GM19452 (cell line): ENCODE data around the gene COLQ.

Experiments
- ATAC-seq: cut with Tn5 transposase; IDR thresholded peaks from one replicate; pipeline ENCODE4 v1.9.1; 2021; ENCODE audit not compliant: unreplicated experiment

Gene COLQ

DNA sequence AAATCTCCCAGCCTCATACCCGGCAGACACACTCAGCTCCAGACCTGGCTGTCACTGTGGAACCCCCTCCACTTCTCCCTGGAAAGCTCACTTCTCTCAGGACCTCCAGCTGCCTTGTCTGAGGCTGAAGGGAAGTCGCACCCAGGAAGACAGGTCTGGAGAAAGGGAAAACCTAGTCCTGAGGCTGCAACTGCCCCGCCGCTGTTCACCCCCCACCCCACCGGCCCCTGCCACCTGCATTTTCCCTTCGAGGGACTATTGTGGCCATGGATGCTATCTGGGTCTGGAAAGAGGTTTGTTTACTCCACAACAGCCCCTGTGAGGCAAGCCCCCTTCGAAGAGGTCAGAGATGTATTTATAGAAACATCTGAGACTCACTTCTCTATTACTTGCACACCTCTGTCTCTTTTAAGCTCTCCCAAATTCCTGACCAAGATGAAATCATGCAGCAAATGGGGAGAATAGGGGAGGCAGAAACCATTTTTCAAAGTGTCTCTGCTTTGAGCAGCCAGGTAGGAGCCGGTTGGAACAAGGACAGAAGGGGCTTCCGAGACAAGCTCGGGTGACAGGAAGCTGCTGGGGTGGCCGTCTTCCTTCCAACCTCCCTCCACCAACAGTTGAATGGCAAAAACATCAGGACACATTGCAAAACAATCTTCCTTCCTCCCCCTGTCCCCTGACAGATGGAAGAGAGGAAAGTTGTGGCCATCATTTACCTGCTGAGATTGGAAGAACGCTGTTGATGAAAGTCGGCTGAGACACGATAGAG lies 518 bp downstream of the COLQ start:
- no peak for ATAC-seq

DNA sequence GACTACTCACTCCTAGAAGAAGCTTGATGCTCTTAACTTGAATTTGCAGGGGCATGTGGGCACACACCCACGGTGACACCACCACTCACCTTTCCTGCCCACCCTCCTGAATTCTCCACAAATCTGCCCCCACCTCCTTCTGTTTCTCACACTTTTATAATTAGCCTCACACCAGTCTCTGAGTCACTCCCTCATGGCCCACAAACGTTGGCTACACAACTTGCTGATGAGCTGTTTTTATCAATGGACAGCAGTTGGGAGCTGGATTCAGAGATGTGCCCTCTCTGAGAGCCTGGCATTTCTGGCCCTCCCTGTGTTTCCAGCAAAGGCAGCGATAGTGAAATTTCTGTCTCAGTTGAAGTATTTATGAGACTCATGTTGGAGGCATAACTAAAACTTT lies 1.3 kb downstream of the COLQ start:
- no peak for ATAC-seq

DNA sequence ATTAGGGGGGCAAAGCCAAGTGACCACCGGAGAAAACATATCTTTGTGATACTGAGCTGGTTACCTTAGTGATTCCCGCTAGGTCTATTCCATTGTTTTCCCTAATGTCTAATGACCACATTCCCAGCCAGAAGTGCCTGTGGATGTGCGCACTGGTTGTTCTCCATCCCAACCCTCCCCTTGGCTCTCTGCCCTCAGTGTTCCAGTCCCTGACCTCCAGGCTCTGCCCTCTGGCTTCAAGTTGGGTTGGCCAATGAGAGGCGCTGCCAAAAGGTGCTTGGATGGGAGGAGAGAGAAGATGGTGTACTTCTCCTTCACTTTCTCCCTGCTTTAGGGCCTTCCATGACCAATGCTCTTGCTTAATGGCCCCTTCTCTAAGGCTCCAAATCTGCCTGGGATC lies 2.4 kb downstream of the COLQ start:
- no peak for ATAC-seq

DNA sequence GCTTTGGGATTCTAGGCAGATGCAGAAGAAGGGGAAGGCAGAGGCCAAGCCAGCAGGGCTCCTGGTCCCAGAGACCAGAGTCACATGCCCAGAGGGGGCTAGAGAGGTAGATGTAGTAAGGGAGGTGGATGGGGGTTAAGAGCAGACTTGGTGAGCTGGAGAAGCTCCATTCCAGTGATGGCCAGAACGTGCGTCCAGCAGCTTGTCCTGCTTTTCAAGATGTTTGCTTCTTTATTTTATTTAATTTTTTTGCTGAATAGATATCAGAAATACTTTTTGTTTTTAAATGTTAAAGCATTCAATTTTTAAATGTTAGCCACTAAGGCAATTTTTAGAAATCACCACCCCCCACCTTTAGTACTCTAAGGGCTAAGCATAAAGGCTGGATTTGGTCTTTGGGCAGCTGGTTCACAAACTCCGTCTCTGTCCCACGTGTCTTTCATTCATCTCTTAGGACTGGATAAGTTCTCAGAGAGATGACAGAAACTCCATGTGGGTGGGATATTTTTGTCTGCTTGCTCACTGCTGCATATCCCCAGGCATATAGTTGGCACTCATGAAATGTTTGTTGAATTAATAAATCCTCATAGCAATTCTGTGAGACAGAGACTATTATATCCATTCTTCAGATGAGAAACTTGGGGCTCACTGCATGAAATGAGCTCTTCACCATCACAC lies 6.7 kb downstream of the COLQ start:
- no peak for ATAC-seq

DNA sequence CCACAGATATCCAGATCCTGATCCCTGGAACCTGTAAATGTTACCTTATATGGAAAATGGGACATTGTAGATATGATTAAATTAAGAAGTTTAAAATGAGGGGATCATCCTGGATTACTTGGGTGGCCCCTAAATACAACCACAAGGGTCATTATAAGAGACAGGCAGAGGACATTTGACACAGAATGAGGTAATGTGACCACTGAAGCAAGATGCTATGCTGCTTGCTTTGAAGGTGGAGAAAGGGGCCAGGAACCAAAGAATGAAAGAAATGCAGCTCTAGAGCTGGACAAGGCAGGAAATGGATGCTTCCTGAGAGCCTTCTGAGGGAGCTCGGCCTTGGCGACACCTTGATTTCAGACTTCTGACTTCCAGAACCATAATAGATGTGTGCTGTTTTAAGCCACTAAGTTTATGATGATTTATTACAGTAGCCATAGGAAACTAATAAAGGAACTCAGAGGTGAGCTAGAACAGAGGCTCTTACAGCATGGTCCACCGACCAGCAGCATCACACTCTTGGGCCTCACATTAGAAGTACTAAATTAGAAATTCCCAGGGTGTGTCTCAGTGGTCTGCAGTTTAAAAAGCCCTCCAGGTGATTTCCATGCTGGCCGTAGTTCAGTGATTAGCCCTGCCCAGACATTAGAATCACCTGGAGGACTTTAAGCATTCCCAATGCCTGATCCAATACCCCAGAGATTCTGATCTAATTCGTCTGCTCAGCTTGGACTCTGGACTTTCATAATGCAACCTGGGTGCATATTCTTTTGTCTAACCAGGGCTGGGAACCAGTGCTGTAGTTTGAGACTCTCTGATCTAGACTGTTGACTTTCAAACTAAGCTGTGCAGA lies 7.5 kb downstream of the COLQ start:
- no peak for ATAC-seq

DNA sequence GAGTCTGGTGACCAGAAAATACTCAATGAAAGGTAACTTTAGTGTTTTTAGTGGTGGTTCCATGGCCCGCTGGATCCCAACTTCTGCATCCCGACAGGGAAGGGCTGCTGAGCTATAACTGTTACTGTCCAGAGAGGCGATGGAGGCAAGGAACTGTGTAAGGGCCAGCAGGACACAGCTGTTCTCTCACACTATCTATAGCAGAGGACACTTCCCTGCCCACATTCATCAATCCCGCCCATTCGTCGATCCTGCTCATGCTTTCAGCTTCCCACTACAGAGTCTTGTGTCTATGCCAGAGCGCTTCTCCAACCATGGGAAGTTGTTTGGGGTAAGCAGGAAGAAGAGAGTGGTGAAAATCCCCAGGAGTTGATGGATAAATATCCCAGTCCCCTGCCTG lies 8.4 kb downstream of the COLQ start:
- ATAC-seq, result no peak

DNA sequence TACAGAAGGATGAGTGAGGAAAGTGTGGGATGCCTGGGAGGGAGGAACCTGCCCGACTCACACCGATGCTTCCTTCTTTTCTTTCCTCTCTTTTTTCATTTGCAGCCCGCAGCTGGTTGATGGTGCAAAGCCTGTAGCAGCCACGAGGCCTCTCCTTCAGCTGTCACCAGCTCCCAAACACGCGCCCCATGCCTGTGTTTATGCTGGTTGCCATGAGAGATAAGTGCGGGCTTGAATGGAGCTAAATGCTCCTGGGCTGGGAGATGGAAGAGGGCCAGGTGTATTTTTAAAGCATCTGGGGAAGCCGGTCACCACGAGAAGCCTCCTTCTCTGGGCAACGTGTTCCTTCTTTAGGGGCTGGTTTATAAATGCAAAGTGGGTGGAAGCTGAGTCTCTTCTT lies 9.3 kb downstream of the COLQ start:
- no peak for ATAC-seq

DNA sequence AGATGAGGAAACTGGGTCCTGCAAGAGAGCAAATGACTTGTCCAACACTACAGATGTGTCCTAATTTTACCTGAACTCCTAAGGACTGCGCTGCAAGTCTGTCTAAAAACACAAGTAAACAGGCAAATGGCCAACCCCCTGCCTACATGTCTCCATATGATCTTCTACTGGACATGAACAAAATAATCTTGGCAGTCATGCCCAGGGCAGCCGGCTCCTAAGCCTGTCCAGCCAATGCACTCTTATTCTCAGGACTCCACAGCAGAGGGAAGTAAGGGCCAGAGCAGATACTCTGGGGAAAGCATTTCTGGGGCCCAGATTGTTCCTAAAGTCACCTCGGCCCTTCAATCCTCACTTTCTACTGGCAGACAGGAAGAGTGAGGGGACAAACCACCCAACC lies 10.3 kb downstream of the COLQ start:
- no peak for ATAC-seq

DNA sequence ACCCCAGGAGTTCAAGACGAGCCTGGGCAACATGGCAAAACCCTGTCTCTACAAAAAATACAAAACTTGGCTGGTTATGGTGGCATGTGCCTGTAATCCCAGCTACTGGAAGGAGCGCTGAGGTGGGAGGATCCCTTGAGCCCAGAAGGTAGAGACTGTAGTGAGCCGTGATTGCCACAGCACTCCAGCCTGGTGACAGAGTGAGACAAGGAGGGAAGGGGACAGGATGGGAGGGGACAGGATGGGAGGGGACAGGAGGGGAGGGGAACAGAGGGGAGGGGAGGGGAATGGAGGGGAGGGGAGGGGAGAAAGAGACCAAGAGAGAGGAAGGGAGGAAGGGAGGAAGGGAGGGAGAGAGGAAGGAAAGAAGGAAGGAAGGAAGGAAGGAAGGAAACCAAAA lies 11.0 kb downstream of the COLQ start:
- ATAC-seq, result no peak

DNA sequence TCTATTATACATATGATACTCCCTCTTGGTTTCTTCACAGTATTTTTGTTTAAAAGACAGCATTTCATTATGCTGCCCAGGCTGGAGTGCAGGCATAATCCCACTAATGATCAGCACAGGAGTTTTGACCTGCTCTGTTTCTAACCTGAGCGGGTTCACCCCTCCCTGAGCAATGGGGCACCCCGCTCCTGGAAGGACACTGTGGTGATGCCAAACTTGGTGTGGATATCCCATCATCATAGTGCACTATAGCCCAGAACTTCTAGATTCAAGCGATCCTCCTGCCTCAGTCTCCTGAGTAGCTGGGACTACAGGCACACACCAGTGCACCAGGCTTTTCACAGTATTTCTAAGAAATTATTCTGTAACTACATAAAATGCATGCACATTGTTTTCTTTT lies 14.9 kb downstream of the COLQ start:
- ATAC-seq, result no peak

DNA sequence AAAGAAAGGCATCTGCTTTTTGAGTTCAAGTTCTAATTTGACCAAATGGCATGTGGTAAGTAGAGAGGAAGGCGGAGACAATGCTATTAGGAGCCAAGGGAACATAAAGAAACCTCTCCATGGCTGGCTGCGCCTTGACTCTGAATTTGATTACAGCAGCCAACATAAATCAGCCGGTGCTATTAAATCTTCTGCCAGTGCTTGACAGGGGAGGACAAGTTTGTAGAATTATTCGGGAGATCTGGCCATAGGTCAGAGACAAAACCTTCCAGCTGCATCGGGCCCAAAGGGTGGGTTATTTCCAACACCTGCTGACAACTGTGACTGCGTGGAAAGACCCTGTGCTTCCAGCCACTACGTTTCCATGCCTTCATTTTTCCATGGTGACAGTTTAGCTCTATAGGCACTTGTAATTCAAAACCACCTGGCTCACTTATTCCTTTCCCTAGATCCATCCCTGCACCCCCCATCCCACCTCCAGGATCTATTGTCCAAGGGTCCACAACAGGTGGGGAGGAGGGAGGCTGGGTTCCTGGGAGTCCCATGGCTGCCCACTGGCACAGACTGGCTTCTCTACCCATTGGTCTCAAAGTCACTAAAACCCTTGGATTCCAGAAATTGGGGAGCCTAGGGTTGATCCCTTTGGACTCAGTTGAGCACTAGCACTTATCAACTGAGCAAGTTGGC lies 15.9 kb downstream of the COLQ start:
- ATAC-seq, result no peak

DNA sequence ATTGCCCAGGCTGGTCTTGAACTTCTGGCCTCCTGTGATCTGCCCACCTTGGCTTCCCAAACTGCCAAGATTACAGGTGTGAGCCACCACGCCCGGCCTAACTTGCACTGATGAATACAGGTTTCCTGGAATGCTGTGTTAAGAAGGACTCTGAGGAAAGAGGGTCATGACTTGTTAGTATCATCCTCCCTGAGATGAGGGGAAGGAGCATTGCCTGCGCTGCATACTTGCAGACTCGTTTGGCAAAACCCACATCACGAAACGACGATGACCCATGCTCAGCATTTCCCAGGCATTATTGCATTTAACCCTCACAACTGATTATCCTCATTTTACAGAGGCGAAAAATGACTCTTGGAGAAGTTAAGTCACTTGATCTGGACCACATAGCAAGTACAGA lies 18.9 kb downstream of the COLQ start:
- no peak for ATAC-seq

DNA sequence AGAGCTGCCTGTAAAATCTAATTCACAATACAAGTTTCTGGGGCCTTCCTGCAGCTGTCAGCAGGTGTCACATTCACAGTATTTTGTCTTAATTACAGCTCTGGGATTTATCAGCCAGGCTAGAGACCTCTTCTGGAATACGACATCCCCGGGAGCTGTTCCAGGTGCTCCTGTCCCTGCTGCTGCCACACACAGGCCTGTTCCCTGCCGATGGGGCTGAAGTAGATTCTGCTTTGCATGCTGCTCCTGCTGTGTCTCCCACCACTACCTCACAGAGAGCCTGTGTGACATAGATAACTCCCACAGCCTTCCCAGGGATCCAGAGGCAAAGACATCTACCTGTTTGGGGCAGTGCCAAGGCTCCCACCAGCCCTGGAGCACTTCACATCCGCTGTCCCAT lies 20.4 kb downstream of the COLQ start:
- ATAC-seq, result no peak

DNA sequence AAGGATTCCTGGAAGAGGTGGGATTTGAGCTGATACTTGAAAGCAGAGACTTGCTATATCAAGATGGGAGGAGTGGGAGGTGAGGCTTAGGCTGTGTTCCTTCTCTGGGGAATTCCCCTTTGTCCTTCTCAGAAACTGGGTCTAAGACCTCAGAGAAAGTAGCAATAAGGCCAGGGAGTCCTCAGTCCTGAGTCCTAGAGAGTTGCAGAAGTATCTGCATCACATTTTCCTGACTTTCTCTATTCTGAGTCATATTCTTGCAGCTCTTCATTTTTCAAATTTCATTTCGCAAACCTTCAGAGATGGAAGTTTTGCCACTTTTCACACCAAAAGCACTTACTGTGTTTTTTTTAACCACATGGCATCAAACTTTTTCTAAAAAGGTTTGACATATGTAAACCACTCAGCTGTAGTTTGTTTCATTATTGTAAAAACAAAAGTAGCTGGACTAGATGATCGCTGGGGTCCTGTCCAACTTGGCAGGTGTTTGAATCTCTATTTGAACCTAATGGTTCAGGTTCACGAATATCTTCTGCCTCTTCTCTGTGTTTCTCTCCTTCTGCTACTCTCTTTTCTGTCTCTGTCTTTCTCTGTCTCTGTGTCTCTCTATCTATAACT lies 21.3 kb downstream of the COLQ start:
- ATAC-seq, result no peak

DNA sequence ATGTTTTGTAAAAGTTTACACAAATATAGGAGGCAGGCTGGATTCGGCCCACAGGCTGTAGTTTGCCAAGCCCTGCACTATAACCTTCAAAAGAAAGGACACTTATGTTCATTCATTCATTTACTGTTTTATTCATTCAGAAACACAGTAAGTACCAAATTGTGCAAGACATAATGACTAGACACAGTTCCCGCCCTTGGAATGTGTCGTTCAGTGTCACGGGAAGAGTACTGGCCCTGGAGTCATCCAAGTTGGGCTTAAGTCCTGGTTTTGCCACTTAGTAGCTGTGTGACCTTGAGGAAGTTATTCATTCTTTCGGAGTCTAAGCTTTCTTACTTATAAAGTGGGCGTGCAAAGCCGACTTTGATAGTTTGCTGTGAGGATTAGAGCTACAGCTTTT lies 22.0 kb downstream of the COLQ start:
- no peak for ATAC-seq

DNA sequence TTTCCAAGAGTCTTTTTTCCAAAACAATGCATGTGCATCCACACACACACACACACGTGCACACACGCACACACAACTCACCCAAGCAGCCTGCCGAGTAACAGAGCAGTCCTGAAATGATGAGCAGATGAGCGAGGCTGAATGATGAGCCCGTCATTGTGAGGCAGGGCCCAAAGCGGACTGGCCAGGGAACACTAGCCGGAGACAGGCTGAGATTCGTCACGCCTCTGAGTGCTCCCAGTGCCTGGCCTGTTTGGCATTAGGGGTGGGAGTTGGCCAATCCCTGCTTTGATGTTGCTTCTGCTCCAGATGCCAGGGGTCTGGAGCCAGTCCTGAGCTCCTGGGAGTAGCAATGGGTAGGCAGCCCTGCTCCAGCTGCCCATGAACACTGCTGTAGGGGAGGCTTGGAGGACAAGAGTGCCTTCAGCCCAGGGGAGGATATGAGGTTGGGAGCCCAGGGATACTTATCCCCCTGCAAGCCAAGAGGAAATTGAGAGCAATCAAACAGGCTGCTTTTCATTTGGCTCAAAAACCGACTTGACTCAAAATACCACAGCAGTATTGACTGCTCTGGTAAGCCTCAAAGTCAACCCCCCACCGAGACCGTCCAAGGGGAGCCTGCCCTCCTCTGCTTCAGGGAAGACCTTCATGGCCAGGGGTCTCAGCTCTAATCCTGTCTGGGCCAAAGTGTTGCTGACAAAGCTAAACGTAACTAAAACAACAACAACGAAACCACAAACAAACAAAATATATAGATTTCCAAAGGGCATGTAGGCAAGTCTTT lies 22.9 kb downstream of the COLQ start:
- ATAC-seq, result no peak

DNA sequence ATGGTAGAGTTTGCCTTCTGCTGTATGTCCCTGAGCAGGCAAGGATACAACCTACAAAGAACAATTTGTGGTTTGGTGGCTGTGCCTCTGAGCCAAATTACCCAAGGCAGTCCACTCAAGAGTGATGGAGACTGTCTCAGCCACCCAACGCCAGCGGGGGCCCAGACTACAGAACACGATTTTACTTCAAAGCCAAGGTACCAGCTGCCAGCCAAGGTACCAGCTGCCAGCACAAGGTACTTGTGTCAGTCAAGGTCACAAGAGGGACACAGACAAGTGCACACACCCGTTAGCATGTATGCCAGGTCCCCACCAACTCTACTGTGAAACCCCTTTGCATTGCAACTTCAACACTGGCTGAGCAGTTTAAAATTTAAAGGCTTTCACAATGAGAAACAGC lies 23.5 kb downstream of the COLQ start:
- ATAC-seq, result no peak

DNA sequence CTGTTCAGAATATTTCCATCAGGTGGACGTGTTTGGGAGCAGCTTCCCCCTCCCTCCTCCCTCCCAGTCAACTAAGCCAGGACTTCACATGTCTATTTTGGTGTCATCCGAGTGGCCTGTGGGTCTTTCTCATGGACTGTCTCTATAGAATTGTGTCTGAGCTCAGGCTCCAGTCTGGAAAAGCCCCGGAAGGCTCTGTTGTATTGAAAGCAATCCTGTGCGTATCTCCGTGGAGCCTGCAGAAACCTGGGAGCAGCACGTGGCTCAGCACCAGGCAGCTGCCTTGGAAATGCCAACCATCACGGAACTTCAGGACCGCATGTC lies 25.2 kb downstream of the COLQ start:
- ATAC-seq, result no peak

DNA sequence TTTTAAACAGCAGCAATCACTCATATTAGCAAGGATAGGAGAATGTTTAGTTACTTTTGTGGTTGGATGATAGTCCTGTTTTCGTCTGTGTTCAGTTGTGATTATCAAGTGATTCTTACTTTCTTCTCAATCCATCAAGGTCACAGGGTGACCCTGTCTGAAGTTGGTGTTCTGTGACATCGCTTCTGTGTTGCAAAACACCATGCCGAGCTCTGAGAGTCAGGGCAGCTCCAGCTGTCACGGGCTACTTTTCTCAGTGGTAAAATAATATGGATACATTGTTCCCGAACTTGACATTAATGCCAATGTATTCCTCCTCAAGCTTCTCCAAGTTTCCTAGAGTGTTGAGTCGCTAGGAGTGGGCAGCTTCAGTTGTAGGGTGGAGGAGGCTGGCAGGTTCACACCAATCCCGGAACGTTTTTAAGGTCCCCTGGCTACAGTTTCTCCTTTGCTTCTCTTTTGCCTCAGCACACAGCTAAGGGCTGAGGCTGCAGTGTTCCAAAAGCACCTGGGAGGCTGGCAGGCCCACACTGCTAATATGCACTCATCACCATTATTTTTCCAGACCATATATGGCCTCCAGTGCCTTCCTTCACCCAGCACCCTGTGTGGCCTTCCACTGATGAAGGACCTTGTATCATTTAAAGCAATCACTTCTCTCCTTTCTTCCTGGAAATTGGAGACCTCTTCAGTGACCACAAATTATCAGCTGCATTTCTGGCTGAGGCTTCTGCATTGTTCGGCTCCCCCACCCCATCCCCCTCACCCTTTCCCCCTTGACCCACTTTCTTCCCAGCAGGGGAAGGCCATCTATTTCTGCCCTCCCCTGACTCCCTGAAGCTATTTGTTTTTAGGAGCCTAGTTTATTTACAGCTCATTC lies 25.8 kb downstream of the COLQ start:
- ATAC-seq, result no peak
